ENCODE results near the gene FGGY. TPM values are rescaled to one million over a fixed set of nuclear protein-coding genes. Genes with fewer than 3 reads are reported as not detected.

The FGGY gene
- total RNA-seq, 1 donor from 2014 or later = 12.6 TPM

- H3K4me1 Mint-ChIP-seq (ENCODE audit: unreplicated experiment) = peaks cover 31% of the 10 kb centered on the region
- H3K27me3 Mint-ChIP-seq = no peaks in the 10 kb centered on the region
- peaks cover 18% of the 10 kb centered on the region for H3K9me3 Mint-ChIP-seq
- no peak overlapping the region for H3K4me3 Mint-ChIP-seq
- TF ChIP-seq CTCF (conservative IDR thresholded peaks at IDR 0.05) = no peak
- no peak overlapping the region for H3K27ac Mint-ChIP-seq
- no peak for DNase-seq (ENCODE audit: extremely low spot score, unreplicated experiment)
- no peaks in the 10 kb centered on the region for H3K36me3 Mint-ChIP-seq
These were observed 145.6 kb downstream of the FGGY start for GRCh38 chr1:59442492-59442891.

- no peak overlapping the region for H3K4me3 Mint-ChIP-seq
- peaks cover 26% of the 10 kb centered on the region for H3K4me1 Mint-ChIP-seq (ENCODE audit: unreplicated experiment)
These were observed 146.4 kb downstream of the FGGY start for GRCh38 chr1:59443310-59443709.

GRCh38 chr1:59444520-59444919 is 147.6 kb downstream of the FGGY start:
- H3K4me1 Mint-ChIP-seq (ENCODE audit: unreplicated experiment) = peaks cover 26% of the 10 kb centered on the region
- peaks cover 18% of the 10 kb centered on the region for H3K9me3 Mint-ChIP-seq
- H3K4me3 Mint-ChIP-seq = no peak overlapping the region
- H3K27me3 Mint-ChIP-seq = no peaks in the 10 kb centered on the region
- TF ChIP-seq CTCF (conservative IDR thresholded peaks at IDR 0.05) = no peak
- H3K27ac Mint-ChIP-seq = no peak overlapping the region
- no peak for DNase-seq (ENCODE audit: extremely low spot score, unreplicated experiment)
- H3K36me3 Mint-ChIP-seq = no peaks in the 10 kb centered on the region

More at GRCh38 chr1:59443310-59443709, 146.4 kb downstream of the FGGY start:
- no peak overlapping the region for H3K27ac Mint-ChIP-seq
- no peaks in the 10 kb centered on the region for H3K36me3 Mint-ChIP-seq
- TF ChIP-seq CTCF (conservative IDR thresholded peaks at IDR 0.05) = no peak
- H3K27me3 Mint-ChIP-seq = no peaks in the 10 kb centered on the region
- DNase-seq (ENCODE audit: extremely low spot score, unreplicated experiment) = no peak
- H3K9me3 Mint-ChIP-seq = peaks cover 18% of the 10 kb centered on the region

- no peaks in the 10 kb centered on the region for H3K36me3 Mint-ChIP-seq
- no peak for TF ChIP-seq CTCF (conservative IDR thresholded peaks at IDR 0.05)
- H3K27ac Mint-ChIP-seq = peak overlapping the region; percentile 3
- DNase-seq (ENCODE audit: extremely low spot score, unreplicated experiment) = no peak
- H3K4me3 Mint-ChIP-seq = no peak overlapping the region
- H3K4me1 Mint-ChIP-seq (ENCODE audit: unreplicated experiment) = peaks cover 26% of the 10 kb centered on the region
- peaks cover 18% of the 10 kb centered on the region for H3K9me3 Mint-ChIP-seq
- no peaks in the 10 kb centered on the region for H3K27me3 Mint-ChIP-seq
These were observed 148.1 kb downstream of the FGGY start for GRCh38 chr1:59445040-59445439.

GRCh38 chr1:59446257-59446901 is 149.5 kb downstream of the FGGY start:
- peaks cover 26% of the 10 kb centered on the region for H3K4me1 Mint-ChIP-seq (ENCODE audit: unreplicated experiment)
- H3K9me3 Mint-ChIP-seq = peaks cover 18% of the 10 kb centered on the region
- no peak for DNase-seq (ENCODE audit: extremely low spot score, unreplicated experiment)
- H3K36me3 Mint-ChIP-seq = no peaks in the 10 kb centered on the region
- no peak for TF ChIP-seq CTCF (conservative IDR thresholded peaks at IDR 0.05)
- H3K27ac Mint-ChIP-seq = peak overlapping the region; percentile 44
- H3K4me3 Mint-ChIP-seq = no peak overlapping the region
- no peaks in the 10 kb centered on the region for H3K27me3 Mint-ChIP-seq

Data from type B pancreatic cell (in vitro differentiated cells).